Testis (tissue), 2 donors: ENCODE data around the gene TRPC4AP.

Experiments
- CTCF ChIP-seq, 3 experiments: fragments of 450-650 bp in 2 of 3; fragments of 200-600 bp in 1 of 3; sonication (generic) in 1 of 3; IDR thresholded peaks; one replicate each; pipeline ENCODE4 v1.5.1; 2016 to 2019; ENCODE audit warnings: antibody characterized with exemption in 3 of 3, mild to moderate bottlenecking in 2 of 3, moderate library complexity in 1 of 3
- POLR2A ChIP-seq: fragments of 450-650 bp; IDR thresholded peaks from one replicate; pipeline ENCODE4 v1.6.1; 2017; ENCODE audit warnings: antibody characterized with exemption, mild to moderate bottlenecking, moderate library complexity

- no peak for TF ChIP-seq CTCF (IDR thresholded peaks at IDR 0.05)
- TF ChIP-seq POLR2A: no peak
These were observed 4.1 kb downstream of the TRPC4AP start for GRCh38 chr20:35088231-35089145.
